Chondrocyte (in vitro differentiated cells): Measurements from ENCODE around the gene CAMSAP2. TPM values are rescaled to one million over a fixed set of nuclear protein-coding genes. Genes with fewer than 3 reads are reported as not detected.
"Not testable (repeated sequence)": the region's sequence is repeated elsewhere in the genome, so short reads cannot be mapped to it uniquely, and the experiment has no call there.

ENCODE experiments used
- DNase-seq: peaks from one replicate; pipeline ENCODE4 v3.0.0; 2021; ENCODE audit warnings: mixed read lengths, low spot score
- H3K27ac Mint-ChIP-seq: one replicate; pipeline ENCODE4 v1.8.0; 2021; ENCODE audit warnings: mild to moderate bottlenecking, moderate library complexity, mixed read lengths; ENCODE audit not compliant: unreplicated experiment
- H3K27me3 Mint-ChIP-seq: 2 replicates; pipeline ENCODE4 v1.8.0; 2021; ENCODE audit warnings: low read depth, mixed read lengths
- H3K36me3 Mint-ChIP-seq: 2 replicates; pipeline ENCODE4 v1.8.0; 2021; ENCODE audit warnings: low read depth, mixed read lengths
- H3K4me1 Mint-ChIP-seq: 2 replicates; pipeline ENCODE4 v1.8.0; 2021; ENCODE audit warnings: low read depth, mild to moderate bottlenecking, mixed read lengths
- H3K4me3 Mint-ChIP-seq: one replicate; pipeline ENCODE4 v1.8.0; 2021; ENCODE audit warnings: mild to moderate bottlenecking, moderate library complexity, mixed read lengths; ENCODE audit not compliant: unreplicated experiment
- H3K9me3 Mint-ChIP-seq: 2 replicates; pipeline ENCODE4 v1.8.0; 2021; ENCODE audit warnings: low read depth, mixed read lengths
- CTCF ChIP-seq: fragments of 200-600 bp; sonication (generic); IDR thresholded peaks from 2 replicates; pipeline ENCODE4 v1.5.0; 2021; ENCODE audit warnings: antibody characterized with exemption, mild to moderate bottlenecking, moderate library complexity
- total RNA-seq: library from RNA; stranded (reverse); gene quantifications from 3 replicates; pipeline ENCODE4 v1.2.1, GENCODE V29; 2021

CAMSAP2 gene
- total RNA-seq, 1 donor from 2014 or later: 51.8 TPM

- Mint-ChIP-seq H3K9me3 (no peaks in the 10 kb centered on the region), H3K27ac (peak overlapping the region; percentile 45), H3K36me3 (peaks cover 2% of the 10 kb centered on the region), H3K27me3 (no peaks in the 10 kb centered on the region), H3K4me3 (no peak overlapping the region), H3K4me1 (peaks cover 12% of the 10 kb centered on the region)
- peak; percentile 99 for TF ChIP-seq CTCF
- no peak for DNase-seq
These were observed 64.3 kb downstream of the CAMSAP2 start for GRCh38 chr1:200802865-200803512.

GRCh38 chr1:200805719-200806118 lies 67.0 kb downstream of the CAMSAP2 start:
- TF ChIP-seq CTCF: no peak
- Mint-ChIP-seq H3K4me1 (peaks cover 12% of the 10 kb centered on the region), H3K27me3 (no peaks in the 10 kb centered on the region), H3K36me3 (peaks cover 18% of the 10 kb centered on the region), H3K4me3 (no peak overlapping the region), H3K27ac (no peak overlapping the region), H3K9me3 (no peaks in the 10 kb centered on the region)
- DNase-seq: no peak

DNA sequence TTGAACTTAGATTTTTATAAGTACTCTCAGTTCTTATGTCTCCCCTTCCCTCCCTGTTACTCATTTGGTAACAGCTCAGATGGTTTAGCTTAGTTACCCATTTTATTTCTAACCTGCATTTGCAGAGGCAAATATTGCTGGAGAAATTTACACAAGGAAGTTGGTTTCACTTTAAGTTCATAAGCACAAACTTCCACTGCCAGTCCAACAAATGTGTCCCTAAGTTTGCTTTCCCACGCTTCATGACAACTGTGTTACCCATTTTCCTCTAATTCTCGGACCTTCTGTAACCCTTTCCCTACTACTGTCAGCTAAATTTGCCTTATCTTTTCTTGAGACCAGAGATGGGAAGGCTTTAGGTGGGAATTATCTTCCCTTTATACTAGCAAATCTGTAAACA lies 70.2 kb downstream of the CAMSAP2 start:
- H3K36me3 Mint-ChIP-seq: peaks cover 28% of the 10 kb centered on the region
- no peaks in the 10 kb centered on the region for H3K9me3 Mint-ChIP-seq
- DNase-seq: no peak
- H3K27ac Mint-ChIP-seq: no peak overlapping the region
- no peak for TF ChIP-seq CTCF
- H3K27me3 Mint-ChIP-seq: no peaks in the 10 kb centered on the region
- H3K4me3 Mint-ChIP-seq: no peak overlapping the region
- peaks cover 18% of the 10 kb centered on the region for H3K4me1 Mint-ChIP-seq

DNA sequence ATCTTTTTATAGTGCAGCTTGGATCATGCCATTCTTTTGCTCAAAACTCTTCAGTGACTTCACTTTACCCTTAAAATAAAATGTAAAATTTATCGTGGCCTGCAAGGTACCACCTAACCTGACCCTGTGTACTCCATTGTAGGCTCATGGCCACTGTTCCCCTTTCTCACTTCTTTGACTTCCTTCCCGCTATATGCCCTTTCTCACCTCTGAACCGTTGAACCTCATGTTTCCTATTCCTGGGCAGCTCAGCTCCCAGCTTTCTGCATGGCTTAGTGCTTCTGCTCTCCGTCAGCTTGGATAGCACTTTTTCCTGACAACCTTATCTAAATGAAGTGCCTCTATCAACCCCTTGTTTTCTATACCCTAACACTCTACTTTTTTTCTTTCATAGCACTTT lies 73.0 kb downstream of the CAMSAP2 start:
- Mint-ChIP-seq H3K36me3 (peaks cover 27% of the 10 kb centered on the region), H3K4me3 (no peak overlapping the region), H3K27me3 (no peaks in the 10 kb centered on the region), H3K27ac (no peak overlapping the region), H3K9me3 (no peaks in the 10 kb centered on the region), H3K4me1 (peaks cover 14% of the 10 kb centered on the region)
- no peak for DNase-seq
- TF ChIP-seq CTCF: no peak

- not testable (repeated sequence) for H3K27ac Mint-ChIP-seq, H3K9me3 Mint-ChIP-seq, H3K36me3 Mint-ChIP-seq, H3K4me3 Mint-ChIP-seq, H3K27me3 Mint-ChIP-seq, DNase-seq
- H3K4me1 Mint-ChIP-seq: peaks cover 14% of the 10 kb centered on the region
These were observed 78.0 kb downstream of the CAMSAP2 start for GRCh38 chr1:200816624-200817224.

DNA sequence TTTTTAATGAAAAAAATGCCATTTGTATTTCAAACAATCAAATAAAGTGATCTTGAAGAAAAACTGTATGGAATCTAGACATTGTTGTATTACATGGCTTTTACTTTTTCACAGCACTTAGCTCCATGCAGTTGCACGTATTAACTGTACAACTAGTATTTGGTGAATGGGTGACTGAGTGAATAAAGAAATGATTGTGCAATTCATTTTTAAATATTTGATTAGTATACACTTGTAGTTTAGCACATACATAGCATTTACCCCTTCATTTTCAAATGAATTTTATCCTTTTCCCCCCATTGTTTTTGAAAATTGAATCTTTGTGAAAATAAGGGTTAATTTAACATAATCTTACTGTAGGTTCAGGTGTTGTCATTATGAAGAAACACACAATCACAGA lies 79.6 kb downstream of the CAMSAP2 start:
- Mint-ChIP-seq H3K4me1 (peaks cover 3% of the 10 kb centered on the region), H3K27ac (no peak overlapping the region), H3K36me3 (peaks cover under 1% of the 10 kb centered on the region), H3K4me3 (no peak overlapping the region), H3K9me3 (no peaks in the 10 kb centered on the region), H3K27me3 (no peaks in the 10 kb centered on the region)
- DNase-seq: no peak
- TF ChIP-seq CTCF: no peak
